ENCODE measurements around the gene C1orf198. TPM values are rescaled to one million over a fixed set of nuclear protein-coding genes. Genes with fewer than 3 reads are reported as not detected.

Gene C1orf198
- polyA plus RNA-seq, 1 of the 3 experiments (the other 2 are of a cell fraction) = 12.3 TPM

DNA sequence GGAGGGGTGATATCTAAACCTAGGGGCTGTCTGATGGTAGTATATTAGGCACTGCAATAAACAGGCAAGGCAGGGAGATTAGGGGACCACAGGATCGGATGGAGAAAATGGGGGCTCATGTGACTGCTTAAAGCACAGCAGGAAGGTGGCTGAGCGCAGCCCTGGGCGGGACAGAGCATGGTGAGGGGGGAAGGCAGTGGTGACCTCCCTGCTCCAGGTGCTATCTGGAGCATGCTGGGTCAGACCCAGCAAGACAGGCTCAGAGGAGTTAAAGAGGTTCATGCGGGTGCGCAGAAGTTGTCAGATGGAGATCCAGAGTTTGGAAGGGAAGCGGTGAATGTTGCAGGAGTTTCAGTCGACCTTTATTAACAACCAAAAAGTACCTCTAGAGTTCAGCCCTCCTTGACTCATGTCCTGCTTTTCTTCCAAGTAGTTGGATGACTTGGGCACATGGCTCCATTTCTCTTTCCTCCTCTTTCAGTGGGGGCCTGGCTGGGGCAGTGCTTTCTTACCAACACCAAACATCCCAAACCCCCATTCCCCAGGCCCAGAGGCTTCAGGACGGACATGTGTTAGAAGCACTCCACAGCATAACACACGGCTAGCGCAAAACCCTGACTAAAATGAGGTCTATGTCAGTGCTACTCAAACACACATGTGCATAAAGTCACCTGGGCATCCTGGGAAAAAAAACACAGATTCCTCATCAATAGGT, 79.6 kb downstream of the C1orf198 start:
- Histone ChIP-seq H3K9ac (no peak overlapping the region), H3K4me2 (no peak overlapping the region), H3K9me2 (no peaks in the 10 kb centered on the region), H3K27ac (ENCODE audit: low read depth in 2 of 2, low read length in 1 of 2) (no peak overlapping the region), H3K9me3 (no peaks in the 10 kb centered on the region), H3K4me1 (ENCODE audit: control insufficient read depth in 1 of 2, insufficient read depth in 2 of 2, low read depth in 1 of 2, low read length in 1 of 2) (no peaks in the 10 kb centered on the region), H4K20me1 (ENCODE audit: insufficient read depth) (no peaks in the 10 kb centered on the region), H2AFZ (ENCODE audit: low read depth) (no peak overlapping the region), H3K4me3 (ENCODE audit: low read depth in 2 of 2, low read length in 1 of 2) (no peak overlapping the region), H3F3A (replicated peaks; ENCODE audit: insufficient read depth) (no peaks in the 10 kb centered on the region), H3K36me3 (replicated peaks in 1 of 2; ENCODE audit: control insufficient read depth in 1 of 2, insufficient read depth in 2 of 2, low read length in 1 of 2) (no peaks in the 10 kb centered on the region), H3K79me2 (ENCODE audit: insufficient read depth) (no peaks in the 10 kb centered on the region), H3K27me3 (ENCODE audit: insufficient read depth) (no peaks in the 10 kb centered on the region)
- DNase-seq = no peak
- POLR2A ChIA-PET = no interaction called here
- TF ChIP-seq RAD21 (IDR thresholded peaks at IDR 0.05; ENCODE audit: low read length) = no peak
- TF ChIP-seq, protein P1, sequence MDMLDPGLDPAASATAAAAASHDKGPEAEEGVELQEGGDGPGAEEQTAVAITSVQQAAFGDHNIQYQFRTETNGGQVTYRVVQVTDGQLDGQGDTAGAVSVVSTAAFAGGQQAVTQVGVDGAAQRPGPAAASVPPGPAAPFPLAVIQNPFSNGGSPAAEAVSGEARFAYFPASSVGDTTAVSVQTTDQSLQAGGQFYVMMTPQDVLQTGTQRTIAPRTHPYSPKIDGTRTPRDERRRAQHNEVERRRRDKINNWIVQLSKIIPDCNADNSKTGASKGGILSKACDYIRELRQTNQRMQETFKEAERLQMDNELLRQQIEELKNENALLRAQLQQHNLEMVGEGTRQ (IDR thresholded peaks at IDR 0.05; ENCODE audit: borderline replicate concordance, low read depth, low read length) = no peak
- TF ChIP-seq TAF1 (IDR thresholded peaks at IDR 0.05; ENCODE audit: borderline replicate concordance, low read depth, low read length) = no peak
- no peak for TF ChIP-seq EP300 (IDR thresholded peaks at IDR 0.05; ENCODE audit: borderline replicate concordance in 1 of 2, low read depth in 1 of 2, low read length in 1 of 2)
- TF ChIP-seq NFIC (IDR thresholded peaks at IDR 0.05; ENCODE audit: borderline replicate concordance) = no peak
- TF ChIP-seq SIN3A (IDR thresholded peaks at IDR 0.05; ENCODE audit: borderline replicate concordance, low read depth, low read length) = no peak
- TF ChIP-seq MXI1 (IDR thresholded peaks at IDR 0.05; ENCODE audit: low read depth, low read length) = no peak
- TF ChIP-seq, protein P2, sequence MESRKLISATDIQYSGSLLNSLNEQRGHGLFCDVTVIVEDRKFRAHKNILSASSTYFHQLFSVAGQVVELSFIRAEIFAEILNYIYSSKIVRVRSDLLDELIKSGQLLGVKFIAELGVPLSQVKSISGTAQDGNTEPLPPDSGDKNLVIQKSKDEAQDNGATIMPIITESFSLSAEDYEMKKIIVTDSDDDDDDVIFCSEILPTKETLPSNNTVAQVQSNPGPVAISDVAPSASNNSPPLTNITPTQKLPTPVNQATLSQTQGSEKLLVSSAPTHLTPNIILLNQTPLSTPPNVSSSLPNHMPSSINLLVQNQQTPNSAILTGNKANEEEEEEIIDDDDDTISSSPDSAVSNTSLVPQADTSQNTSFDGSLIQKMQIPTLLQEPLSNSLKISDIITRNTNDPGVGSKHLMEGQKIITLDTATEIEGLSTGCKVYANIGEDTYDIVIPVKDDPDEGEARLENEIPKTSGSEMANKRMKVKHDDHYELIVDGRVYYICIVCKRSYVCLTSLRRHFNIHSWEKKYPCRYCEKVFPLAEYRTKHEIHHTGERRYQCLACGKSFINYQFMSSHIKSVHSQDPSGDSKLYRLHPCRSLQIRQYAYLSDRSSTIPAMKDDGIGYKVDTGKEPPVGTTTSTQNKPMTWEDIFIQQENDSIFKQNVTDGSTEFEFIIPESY (IDR thresholded peaks at IDR 0.05; ENCODE audit: borderline replicate concordance, low read depth) = no peak
- TF ChIP-seq, protein P3, sequence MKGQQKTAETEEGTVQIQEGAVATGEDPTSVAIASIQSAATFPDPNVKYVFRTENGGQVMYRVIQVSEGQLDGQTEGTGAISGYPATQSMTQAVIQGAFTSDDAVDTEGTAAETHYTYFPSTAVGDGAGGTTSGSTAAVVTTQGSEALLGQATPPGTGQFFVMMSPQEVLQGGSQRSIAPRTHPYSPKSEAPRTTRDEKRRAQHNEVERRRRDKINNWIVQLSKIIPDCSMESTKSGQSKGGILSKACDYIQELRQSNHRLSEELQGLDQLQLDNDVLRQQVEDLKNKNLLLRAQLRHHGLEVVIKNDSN (IDR thresholded peaks at IDR 0.05; ENCODE audit: borderline replicate concordance, low read depth) = no peak
- TF ChIP-seq, protein P4, sequence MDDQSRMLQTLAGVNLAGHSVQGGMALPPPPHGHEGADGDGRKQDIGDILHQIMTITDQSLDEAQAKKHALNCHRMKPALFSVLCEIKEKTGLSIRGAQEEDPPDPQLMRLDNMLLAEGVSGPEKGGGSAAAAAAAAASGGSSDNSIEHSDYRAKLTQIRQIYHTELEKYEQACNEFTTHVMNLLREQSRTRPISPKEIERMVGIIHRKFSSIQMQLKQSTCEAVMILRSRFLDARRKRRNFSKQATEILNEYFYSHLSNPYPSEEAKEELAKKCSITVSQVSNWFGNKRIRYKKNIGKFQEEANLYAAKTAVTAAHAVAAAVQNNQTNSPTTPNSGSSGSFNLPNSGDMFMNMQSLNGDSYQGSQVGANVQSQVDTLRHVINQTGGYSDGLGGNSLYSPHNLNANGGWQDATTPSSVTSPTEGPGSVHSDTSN (IDR thresholded peaks at IDR 0.05) = no peak
- TF ChIP-seq, protein P5, sequence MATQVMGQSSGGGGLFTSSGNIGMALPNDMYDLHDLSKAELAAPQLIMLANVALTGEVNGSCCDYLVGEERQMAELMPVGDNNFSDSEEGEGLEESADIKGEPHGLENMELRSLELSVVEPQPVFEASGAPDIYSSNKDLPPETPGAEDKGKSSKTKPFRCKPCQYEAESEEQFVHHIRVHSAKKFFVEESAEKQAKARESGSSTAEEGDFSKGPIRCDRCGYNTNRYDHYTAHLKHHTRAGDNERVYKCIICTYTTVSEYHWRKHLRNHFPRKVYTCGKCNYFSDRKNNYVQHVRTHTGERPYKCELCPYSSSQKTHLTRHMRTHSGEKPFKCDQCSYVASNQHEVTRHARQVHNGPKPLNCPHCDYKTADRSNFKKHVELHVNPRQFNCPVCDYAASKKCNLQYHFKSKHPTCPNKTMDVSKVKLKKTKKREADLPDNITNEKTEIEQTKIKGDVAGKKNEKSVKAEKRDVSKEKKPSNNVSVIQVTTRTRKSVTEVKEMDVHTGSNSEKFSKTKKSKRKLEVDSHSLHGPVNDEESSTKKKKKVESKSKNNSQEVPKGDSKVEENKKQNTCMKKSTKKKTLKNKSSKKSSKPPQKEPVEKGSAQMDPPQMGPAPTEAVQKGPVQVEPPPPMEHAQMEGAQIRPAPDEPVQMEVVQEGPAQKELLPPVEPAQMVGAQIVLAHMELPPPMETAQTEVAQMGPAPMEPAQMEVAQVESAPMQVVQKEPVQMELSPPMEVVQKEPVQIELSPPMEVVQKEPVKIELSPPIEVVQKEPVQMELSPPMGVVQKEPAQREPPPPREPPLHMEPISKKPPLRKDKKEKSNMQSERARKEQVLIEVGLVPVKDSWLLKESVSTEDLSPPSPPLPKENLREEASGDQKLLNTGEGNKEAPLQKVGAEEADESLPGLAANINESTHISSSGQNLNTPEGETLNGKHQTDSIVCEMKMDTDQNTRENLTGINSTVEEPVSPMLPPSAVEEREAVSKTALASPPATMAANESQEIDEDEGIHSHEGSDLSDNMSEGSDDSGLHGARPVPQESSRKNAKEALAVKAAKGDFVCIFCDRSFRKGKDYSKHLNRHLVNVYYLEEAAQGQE (IDR thresholded peaks at IDR 0.05; ENCODE audit: low read depth, low read length) = no peak
- TF ChIP-seq, protein P6, sequence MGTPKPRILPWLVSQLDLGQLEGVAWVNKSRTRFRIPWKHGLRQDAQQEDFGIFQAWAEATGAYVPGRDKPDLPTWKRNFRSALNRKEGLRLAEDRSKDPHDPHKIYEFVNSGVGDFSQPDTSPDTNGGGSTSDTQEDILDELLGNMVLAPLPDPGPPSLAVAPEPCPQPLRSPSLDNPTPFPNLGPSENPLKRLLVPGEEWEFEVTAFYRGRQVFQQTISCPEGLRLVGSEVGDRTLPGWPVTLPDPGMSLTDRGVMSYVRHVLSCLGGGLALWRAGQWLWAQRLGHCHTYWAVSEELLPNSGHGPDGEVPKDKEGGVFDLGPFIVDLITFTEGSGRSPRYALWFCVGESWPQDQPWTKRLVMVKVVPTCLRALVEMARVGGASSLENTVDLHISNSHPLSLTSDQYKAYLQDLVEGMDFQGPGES (IDR thresholded peaks at IDR 0.05; ENCODE audit: low read depth, low read length) = no peak
- no peak for TF ChIP-seq TEAD4 (IDR thresholded peaks at IDR 0.05; ENCODE audit: borderline replicate concordance, insufficient read depth)
- no peak for TF ChIP-seq YY1 (IDR thresholded peaks at IDR 0.05; ENCODE audit: low read depth)
- TF ChIP-seq FOXM1 (IDR thresholded peaks at IDR 0.05; ENCODE audit: low read depth) = no peak
- TF ChIP-seq JUND (IDR thresholded peaks at IDR 0.05) = no peak
- TF ChIP-seq, protein P7, sequence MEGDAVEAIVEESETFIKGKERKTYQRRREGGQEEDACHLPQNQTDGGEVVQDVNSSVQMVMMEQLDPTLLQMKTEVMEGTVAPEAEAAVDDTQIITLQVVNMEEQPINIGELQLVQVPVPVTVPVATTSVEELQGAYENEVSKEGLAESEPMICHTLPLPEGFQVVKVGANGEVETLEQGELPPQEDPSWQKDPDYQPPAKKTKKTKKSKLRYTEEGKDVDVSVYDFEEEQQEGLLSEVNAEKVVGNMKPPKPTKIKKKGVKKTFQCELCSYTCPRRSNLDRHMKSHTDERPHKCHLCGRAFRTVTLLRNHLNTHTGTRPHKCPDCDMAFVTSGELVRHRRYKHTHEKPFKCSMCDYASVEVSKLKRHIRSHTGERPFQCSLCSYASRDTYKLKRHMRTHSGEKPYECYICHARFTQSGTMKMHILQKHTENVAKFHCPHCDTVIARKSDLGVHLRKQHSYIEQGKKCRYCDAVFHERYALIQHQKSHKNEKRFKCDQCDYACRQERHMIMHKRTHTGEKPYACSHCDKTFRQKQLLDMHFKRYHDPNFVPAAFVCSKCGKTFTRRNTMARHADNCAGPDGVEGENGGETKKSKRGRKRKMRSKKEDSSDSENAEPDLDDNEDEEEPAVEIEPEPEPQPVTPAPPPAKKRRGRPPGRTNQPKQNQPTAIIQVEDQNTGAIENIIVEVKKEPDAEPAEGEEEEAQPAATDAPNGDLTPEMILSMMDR (IDR thresholded peaks at IDR 0.05) = no peak
- no peak for TF ChIP-seq MEF2A (IDR thresholded peaks at IDR 0.05; ENCODE audit: borderline replicate concordance, low read depth)
- TF ChIP-seq, protein P8, sequence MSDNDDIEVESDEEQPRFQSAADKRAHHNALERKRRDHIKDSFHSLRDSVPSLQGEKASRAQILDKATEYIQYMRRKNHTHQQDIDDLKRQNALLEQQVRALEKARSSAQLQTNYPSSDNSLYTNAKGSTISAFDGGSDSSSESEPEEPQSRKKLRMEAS (IDR thresholded peaks at IDR 0.05; ENCODE audit: low read depth) = no peak
- TF ChIP-seq FOSL2 (IDR thresholded peaks at IDR 0.05; ENCODE audit: borderline replicate concordance, low read depth) = no peak
- WGBS (ENCODE audit: low lambda C conversion rate) = 74% methylated on average over 10 of the region's 10 CpGs
- CTCF ChIA-PET = interaction anchor here (1.0 to 1.6 kb wide), 3 partner anchors 9 to 10 kb away, joined by 3 to 6 read pairs (median 5); no protein-coding TSS in a partner anchor
